Fibroblast of skin of back (primary cell): Measurements from ENCODE around the gene COL4A3. TPM values are rescaled to one million over a fixed set of nuclear protein-coding genes. Genes with fewer than 3 reads are reported as not detected.

Source experiments
- DNase-seq: peaks from one replicate; pipeline ENCODE4 v3.0.0-alpha.2; 2013
- polyA plus RNA-seq, 2 experiments: library from polyadenylated mRNA; unstranded; fragments of 120-200 nt; gene quantifications; one replicate each; pipeline ENCODE4 v1.2.1, GENCODE V29; 2013; ENCODE audit not compliant: insufficient read length in 2 of 2

Gene COL4A3
- polyA plus RNA-seq (2013, experiment 1 of 2; ENCODE audit: insufficient read length), result not detected
- polyA plus RNA-seq (2013, experiment 2 of 2; ENCODE audit: insufficient read length), result not detected

GRCh38 chr2:227163998-227164762, at the start of gene COL4A3, which contains the start of gene COL4A4:
Gene COL4A3 (plus strand): TSS chr2:227164624. CDS start chr2:227164727, 103 bp downstream.
Gene COL4A4 (minus strand): TSS chr2:227164205. CDS start chr2:227147483, 16,722 bp downstream.
- DNase-seq, result no peak

- DNase-seq, result peak; percentile 4
These were observed 48.7 kb upstream of the COL4A3 start for GRCh38 chr2:227115761-227116160.

- no peak for DNase-seq
These were observed 47.4 kb upstream of the COL4A3 start for GRCh38 chr2:227117027-227117426.

GRCh38 chr2:227117852-227118251, 46.6 kb upstream of the COL4A3 start:
- DNase-seq, result no peak

GRCh38 chr2:227118353-227118752, 46.1 kb upstream of the COL4A3 start:
- DNase-seq, result no peak

GRCh38 chr2:227123697-227124096, 40.7 kb upstream of the COL4A3 start:
- no peak for DNase-seq

GRCh38 chr2:227124811-227125210, 39.6 kb upstream of the COL4A3 start:
- no peak for DNase-seq

GRCh38 chr2:227125506-227125905, 38.9 kb upstream of the COL4A3 start:
- DNase-seq, result no peak

GRCh38 chr2:227127201-227127600, 37.2 kb upstream of the COL4A3 start:
- no peak for DNase-seq

- DNase-seq, result no peak
These were observed 33.8 kb upstream of the COL4A3 start for GRCh38 chr2:227130636-227131035.

GRCh38 chr2:227132986-227133385, 31.4 kb upstream of the COL4A3 start:
- DNase-seq, result no peak

- DNase-seq, result no peak
These were observed 29.8 kb upstream of the COL4A3 start for GRCh38 chr2:227134591-227134990.

- DNase-seq, result no peak
These were observed 23.1 kb upstream of the COL4A3 start for GRCh38 chr2:227141301-227141700.

- DNase-seq, result no peak
These were observed 20.5 kb upstream of the COL4A3 start for GRCh38 chr2:227143895-227144294.

GRCh38 chr2:227146456-227146855, 18.0 kb upstream of the COL4A3 start:
- no peak for DNase-seq

GRCh38 chr2:227147023-227147422, 17.4 kb upstream of the COL4A3 start:
- DNase-seq, result peak; percentile 32

GRCh38 chr2:227148106-227148505, 16.3 kb upstream of the COL4A3 start:
- DNase-seq, result no peak

GRCh38 chr2:227150222-227150936, 14.0 kb upstream of the COL4A3 start:
- DNase-seq, result no peak

GRCh38 chr2:227152093-227152766, 12.2 kb upstream of the COL4A3 start:
- no peak for DNase-seq

- no peak for DNase-seq
These were observed 11.1 kb upstream of the COL4A3 start for GRCh38 chr2:227153307-227153706.

- peak; percentile 19 for DNase-seq
These were observed 10.5 kb upstream of the COL4A3 start for GRCh38 chr2:227153758-227154486.
